Medulla oblongata (tissue), 1 donor: ENCODE data around the gene FLACC1.

ENCODE experiments used
- DNase-seq: peaks from one replicate; pipeline ENCODE4 v3.0.0-alpha.2; 2015; ENCODE audit errors: extremely low spot score

FLACC1 gene

GRCh38 chr2:201275990-201276389 lies 81.2 kb downstream of the FLACC1 start:
- no peak for DNase-seq

DNA sequence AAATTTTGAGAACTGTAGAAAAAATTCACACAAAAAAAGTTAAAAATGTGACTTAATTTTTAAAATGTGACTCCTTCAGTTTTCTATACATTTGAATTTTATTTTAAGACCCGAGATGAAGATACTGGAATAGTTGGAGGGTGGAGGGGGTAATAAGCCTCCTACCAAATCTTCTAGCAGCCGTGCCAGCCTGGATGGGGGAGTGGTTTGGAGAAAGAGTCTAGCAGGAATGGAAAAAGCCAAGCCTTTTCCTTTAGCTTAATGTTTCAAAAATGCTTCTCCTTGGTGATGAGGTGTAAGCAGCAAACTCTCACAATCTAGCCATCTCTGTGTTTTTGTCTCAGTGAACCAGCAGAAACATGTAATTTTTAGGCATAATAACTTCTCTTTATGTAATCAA lies 82.1 kb downstream of the FLACC1 start:
- DNase-seq, result no peak

- DNase-seq, result no peak
Observed at GRCh38 chr2:201273330-201273983, 83.7 kb downstream of the FLACC1 start.

- DNase-seq, result no peak
Observed at GRCh38 chr2:201271917-201272316, 85.2 kb downstream of the FLACC1 start.

DNA sequence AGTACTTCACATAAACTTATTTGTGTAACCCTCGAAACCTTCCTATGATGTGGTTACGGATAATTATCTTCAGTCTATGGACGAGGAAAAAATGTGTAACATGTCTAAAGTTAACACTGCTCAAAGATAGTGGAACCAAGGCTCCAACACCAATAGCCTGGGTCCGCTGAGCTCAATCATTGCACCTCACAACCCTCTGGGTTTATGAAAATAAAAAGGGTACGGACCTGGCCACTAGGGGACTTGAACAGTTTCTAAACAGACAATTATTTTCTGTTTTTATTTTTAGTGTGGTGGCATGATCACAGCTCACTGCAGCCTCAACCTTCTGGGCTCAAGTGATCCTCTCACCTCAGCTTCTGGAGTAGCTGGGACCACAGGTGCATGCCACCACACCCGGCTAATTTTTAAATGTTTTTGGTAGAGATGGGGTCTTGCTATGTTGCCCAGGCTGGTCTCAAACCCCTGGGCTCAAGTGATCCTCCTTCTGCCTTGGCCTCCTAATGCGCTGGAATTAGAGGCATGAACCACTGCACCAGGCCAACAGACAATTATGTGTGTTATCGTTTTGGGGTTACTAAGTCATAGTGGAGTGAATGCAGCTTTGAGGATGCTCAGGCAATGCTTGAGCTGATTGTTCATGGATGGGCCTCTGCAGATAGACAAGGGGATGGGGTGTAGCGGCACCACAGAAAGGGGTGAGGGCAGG lies 86.7 kb downstream of the FLACC1 start:
- DNase-seq, result no peak

DNA sequence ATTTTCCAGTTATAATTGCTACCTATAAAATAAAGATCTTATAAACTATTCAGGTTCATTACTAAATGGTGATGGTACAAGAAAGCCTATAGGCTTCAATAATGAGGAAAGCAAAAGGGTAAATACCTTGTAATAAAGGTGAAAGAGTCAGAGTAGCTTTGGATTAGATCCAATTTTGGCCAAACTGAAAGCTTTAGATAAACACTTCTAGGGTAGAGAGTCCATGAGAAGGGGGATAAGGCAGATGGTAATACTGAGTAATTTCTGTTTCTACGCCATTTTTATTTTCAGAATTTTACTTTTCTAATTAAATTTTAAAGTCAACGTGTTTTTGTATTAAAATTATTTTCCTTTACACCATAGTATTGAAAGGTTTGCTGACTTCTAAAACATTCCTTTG lies 87.4 kb downstream of the FLACC1 start:
- no peak for DNase-seq

- DNase-seq, result no peak
Observed at GRCh38 chr2:201267278-201268030, 89.7 kb downstream of the FLACC1 start.

- DNase-seq, result no peak
Observed at GRCh38 chr2:201266629-201267028, 90.5 kb downstream of the FLACC1 start.

DNA sequence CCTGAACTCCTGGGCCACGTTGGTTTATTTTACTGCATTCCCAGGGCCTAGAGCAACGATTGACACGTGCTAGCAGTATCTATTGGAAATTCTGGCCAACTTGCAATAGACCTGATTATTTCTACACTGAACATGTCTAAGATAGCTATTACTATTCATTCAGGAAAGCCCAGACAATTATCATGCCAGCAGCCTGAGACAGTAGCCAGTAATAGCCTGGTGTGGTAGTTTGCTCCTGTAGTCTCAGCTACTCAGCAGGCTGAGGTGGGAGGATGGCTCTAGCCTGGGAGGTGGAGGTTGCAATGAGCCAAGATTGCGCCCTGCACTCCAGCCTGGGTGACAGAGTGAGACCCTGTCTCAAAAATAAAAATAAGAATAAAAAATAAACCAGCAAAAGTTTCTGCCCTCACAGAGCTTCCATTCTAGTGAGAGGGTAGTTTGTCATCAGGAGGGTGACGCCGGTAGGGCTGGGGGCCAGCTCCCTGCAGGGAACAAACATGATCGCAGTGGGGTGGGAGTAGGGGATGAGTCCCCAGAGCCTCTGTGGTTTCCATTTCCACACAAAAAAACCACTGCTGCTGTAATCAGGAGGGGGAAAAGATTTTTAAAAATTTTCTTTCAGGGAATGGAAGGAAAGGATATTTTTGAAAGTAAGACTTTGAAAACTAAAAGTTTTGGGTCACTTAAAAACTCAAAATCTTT lies 92.5 kb downstream of the FLACC1 start:
- no peak for DNase-seq

DNA sequence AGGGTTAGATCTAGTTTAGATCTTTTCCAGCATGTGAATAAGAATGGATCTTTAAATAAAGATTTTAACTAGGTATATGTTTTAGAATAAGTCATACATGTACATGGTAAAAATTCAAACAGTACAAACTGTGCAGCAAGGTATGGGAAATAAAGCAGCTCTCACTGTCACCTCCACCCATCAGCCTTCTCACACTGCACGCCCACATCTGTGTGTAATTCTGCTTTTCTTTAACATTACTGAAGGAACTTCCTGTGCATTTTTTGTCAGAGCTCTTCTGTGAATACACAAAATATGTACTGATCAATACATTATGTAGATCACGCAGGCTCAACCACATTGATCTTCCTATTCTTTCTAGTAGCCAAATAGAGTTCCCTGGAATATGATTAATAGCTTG lies 93.4 kb downstream of the FLACC1 start:
- no peak for DNase-seq

DNA sequence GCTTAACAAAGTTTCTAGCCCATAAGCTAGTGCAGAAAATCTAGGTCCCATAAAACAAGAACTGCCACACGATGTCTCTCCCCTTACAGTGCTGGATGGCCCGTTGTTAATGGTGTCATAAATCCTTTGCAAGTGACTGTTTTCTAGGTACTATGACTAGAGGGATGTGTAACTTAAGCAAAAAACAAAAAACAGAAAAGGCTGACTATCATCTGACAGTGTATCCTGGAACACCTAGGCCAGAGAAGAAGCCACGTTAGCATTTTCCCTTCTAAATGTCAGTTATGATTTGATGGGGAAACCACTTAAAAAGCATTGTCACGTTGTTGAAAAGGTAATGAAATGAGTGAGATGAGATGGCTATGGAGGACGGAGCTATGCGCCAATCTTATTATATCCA lies 94.4 kb downstream of the FLACC1 start:
- DNase-seq, result no peak

GRCh38 chr2:201261906-201262305 lies 95.2 kb downstream of the FLACC1 start:
- no peak for DNase-seq

- DNase-seq, result no peak
Observed at GRCh38 chr2:201261471-201261870, 95.7 kb downstream of the FLACC1 start.

- peak; percentile 63 for DNase-seq
Observed at GRCh38 chr2:201260302-201260800, 96.8 kb downstream of the FLACC1 start, which contains the start of gene CASP8. Gene CASP8, plus strand, starts transcription at chr2:201260536. Its CDS starts 5,951 bp downstream, at chr2:201266487.

GRCh38 chr2:201258666-201259615 lies 98.2 kb downstream of the FLACC1 start:
- peak; percentile 50 for DNase-seq

- peak; percentile 67 for DNase-seq
Observed at GRCh38 chr2:201257956-201258665, 99.0 kb downstream of the FLACC1 start.

- peak; percentile 60 for DNase-seq
Observed at GRCh38 chr2:201257381-201257955, 99.7 kb downstream of the FLACC1 start.

DNA sequence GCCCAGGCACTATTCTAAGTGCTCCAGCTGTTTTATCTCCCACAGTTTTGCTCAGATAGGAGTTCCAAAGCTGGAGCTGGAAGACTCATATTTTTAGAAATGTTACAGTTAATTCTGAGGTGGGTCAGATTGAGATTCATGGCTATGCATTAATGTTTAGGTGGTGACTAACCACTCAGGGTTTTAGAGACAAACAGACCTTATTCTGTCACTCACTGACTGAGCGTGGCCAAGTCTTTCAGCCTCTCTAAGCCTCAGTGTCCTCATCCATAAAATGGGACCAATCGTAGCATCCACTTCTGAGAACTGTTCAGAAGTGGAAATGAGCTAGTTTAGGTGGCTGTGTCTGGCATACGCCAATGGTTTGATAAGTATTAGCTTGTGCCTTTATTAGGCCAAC lies 101.1 kb downstream of the FLACC1 start:
- DNase-seq, result no peak

GRCh38 chr2:201255408-201256033 lies 101.6 kb downstream of the FLACC1 start:
- DNase-seq, result no peak
